ENCODE data around the gene KLHDC7B. TPM values are rescaled to one million over a fixed set of nuclear protein-coding genes. Genes with fewer than 3 reads are reported as not detected.

Gene KLHDC7B
- total and polyA plus RNA-seq, 2 of the 13 experiments (the other 11 are each of a cell fraction or from before 2014, with no cell fraction given), result 0.11 TPM; not detected in 1

GRCh38 chr22:50498322-50498890 is 47.3 kb upstream of the KLHDC7B start (continued):
- TF ChIP-seq PHF21A (CRISPR knock-in tag; IDR thresholded peaks at IDR 0.05) (peak; percentile 40; the same call in 1 of the 2 replicates), SP4 (CRISPR knock-in tag; IDR thresholded peaks at IDR 0.05) (0 out of 2 replicates have a peak, but pooled peaks have one; percentile 25), MAFG (CRISPR knock-in tag; IDR thresholded peaks at IDR 0.05) (no peak), PATZ1 (CRISPR knock-in tag; IDR thresholded peaks at IDR 0.05) (peak; percentile 62), ZNF567 (CRISPR knock-in tag; IDR thresholded peaks at IDR 0.05; ENCODE audit: borderline replicate concordance) (0 out of 2 replicates have a peak, but pooled peaks have one; percentile 55), JUND (CRISPR knock-in tag; IDR thresholded peaks at IDR 0.05) (no peak), THAP11 (CRISPR knock-in tag; IDR thresholded peaks at IDR 0.05) (peak; percentile 44; the same call in 1 of the 2 replicates), ZNF530 (CRISPR knock-in tag; IDR thresholded peaks at IDR 0.05; ENCODE audit: low read depth) (no peak), CTCF (CRISPR knock-in tag; IDR thresholded peaks at IDR 0.05) (peak; percentile 90), SKIL (CRISPR knock-in tag; IDR thresholded peaks at IDR 0.05; ENCODE audit: borderline replicate concordance) (no peak), ARID4A (CRISPR knock-in tag; IDR thresholded peaks at IDR 0.05; ENCODE audit: borderline replicate concordance) (peak; percentile 66; the same call in 1 of the 2 replicates), CSRNP2 (CRISPR knock-in tag; conservative IDR thresholded peaks at IDR 0.05; ENCODE audit: low read depth) (no peak), SNAPC5 (CRISPR knock-in tag; IDR thresholded peaks at IDR 0.05; ENCODE audit: borderline replicate concordance) (0 out of 2 replicates have a peak, but pooled peaks have one; percentile 33), ZBTB34 (CRISPR knock-in tag; IDR thresholded peaks at IDR 0.05) (0 out of 2 replicates have a peak, but pooled peaks have one; percentile 31)
